Liver (tissue), 3 donors: Measurements from ENCODE around the gene GNG13.

Experiments used
- ATF3 ChIP-seq: IDR thresholded peaks from 2 replicates; pipeline ENCODE4 v1.6.1; 2016; ENCODE audit warnings: antibody characterized with exemption
- CTCF ChIP-seq: fragments of 150-350 bp; IDR thresholded peaks from 2 replicates; pipeline ENCODE4 v1.5.1; 2017; ENCODE audit warnings: improper control_type of control experiment, low read depth, low read length; ENCODE audit not compliant: missing input control
- EGR1 ChIP-seq, 2 donors: IDR thresholded peaks; 2 replicates each; pipeline ENCODE4 v1.6.1; 2016 to 2018; ENCODE audit warnings: antibody characterized with exemption in 2 of 2, low read depth in 2 of 2
- GABPA ChIP-seq, 2 donors: IDR thresholded peaks in 1 of 2; conservative IDR thresholded peaks in 1 of 2; 2 replicates each; pipeline ENCODE4 v1.6.1; 2016; ENCODE audit warnings: antibody characterized with exemption in 2 of 2, mild to moderate bottlenecking in 1 of 2, moderate library complexity in 1 of 2
- HNF4G ChIP-seq: IDR thresholded peaks from 2 replicates; pipeline ENCODE4 v1.6.1; 2016; ENCODE audit warnings: antibody characterized with exemption
- NR2F2 ChIP-seq: IDR thresholded peaks from 2 replicates; pipeline ENCODE4 v1.6.1; 2016; ENCODE audit warnings: antibody characterized with exemption
- RAD21 ChIP-seq, 2 donors: IDR thresholded peaks; 2 replicates each; pipeline ENCODE4 v1.6.1; 2016; ENCODE audit warnings: antibody characterized with exemption in 2 of 2, mild to moderate bottlenecking in 2 of 2
- YY1 ChIP-seq: IDR thresholded peaks from 2 replicates; pipeline ENCODE4 v1.6.1; 2016; ENCODE audit warnings: antibody characterized with exemption, mild to moderate bottlenecking
- TF ChIP-seq, protein P1 (sequence below): IDR thresholded peaks from 2 replicates; pipeline ENCODE4 v1.6.1; 2016; ENCODE audit warnings: antibody characterized with exemption
- TF ChIP-seq, protein P2 (sequence below): IDR thresholded peaks from 2 replicates; pipeline ENCODE4 v1.6.1; 2016; ENCODE audit warnings: antibody characterized with exemption, mild to moderate bottlenecking
- TF ChIP-seq, protein P3 (sequence below): IDR thresholded peaks from 2 replicates; pipeline ENCODE4 v1.6.1; 2016; ENCODE audit warnings: antibody characterized with exemption
- donor health status: healthy.
- donor health status: healthy.

DNA sequence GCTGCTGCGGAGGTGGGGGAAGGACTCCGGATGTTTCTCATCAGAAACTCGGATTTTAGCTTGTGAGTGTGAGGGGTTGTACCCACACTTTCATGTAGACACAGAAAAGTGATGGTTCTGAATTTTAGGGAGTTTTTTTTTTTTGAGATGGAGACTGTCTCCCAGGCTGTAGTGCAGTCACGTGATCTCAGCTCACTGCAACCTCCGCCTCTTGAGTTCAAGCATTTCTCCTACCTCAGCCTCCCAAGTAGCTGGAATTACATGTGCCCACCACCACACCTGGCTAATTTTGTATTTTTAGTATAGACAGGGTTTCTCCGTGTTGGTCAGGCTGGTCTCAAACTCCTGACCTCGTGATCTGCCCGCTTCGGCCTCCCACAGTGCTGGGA is 22.4 kb upstream of the GNG13 start:
- no peak for TF ChIP-seq CTCF
- no peak for TF ChIP-seq RAD21 (IDR thresholded peaks at IDR 0.05)
- TF ChIP-seq, protein P1, sequence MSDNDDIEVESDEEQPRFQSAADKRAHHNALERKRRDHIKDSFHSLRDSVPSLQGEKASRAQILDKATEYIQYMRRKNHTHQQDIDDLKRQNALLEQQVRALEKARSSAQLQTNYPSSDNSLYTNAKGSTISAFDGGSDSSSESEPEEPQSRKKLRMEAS, result no peak
- TF ChIP-seq, protein P2, sequence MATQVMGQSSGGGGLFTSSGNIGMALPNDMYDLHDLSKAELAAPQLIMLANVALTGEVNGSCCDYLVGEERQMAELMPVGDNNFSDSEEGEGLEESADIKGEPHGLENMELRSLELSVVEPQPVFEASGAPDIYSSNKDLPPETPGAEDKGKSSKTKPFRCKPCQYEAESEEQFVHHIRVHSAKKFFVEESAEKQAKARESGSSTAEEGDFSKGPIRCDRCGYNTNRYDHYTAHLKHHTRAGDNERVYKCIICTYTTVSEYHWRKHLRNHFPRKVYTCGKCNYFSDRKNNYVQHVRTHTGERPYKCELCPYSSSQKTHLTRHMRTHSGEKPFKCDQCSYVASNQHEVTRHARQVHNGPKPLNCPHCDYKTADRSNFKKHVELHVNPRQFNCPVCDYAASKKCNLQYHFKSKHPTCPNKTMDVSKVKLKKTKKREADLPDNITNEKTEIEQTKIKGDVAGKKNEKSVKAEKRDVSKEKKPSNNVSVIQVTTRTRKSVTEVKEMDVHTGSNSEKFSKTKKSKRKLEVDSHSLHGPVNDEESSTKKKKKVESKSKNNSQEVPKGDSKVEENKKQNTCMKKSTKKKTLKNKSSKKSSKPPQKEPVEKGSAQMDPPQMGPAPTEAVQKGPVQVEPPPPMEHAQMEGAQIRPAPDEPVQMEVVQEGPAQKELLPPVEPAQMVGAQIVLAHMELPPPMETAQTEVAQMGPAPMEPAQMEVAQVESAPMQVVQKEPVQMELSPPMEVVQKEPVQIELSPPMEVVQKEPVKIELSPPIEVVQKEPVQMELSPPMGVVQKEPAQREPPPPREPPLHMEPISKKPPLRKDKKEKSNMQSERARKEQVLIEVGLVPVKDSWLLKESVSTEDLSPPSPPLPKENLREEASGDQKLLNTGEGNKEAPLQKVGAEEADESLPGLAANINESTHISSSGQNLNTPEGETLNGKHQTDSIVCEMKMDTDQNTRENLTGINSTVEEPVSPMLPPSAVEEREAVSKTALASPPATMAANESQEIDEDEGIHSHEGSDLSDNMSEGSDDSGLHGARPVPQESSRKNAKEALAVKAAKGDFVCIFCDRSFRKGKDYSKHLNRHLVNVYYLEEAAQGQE, result no peak
- TF ChIP-seq YY1, result no peak
- TF ChIP-seq HNF4G, result no peak
- TF ChIP-seq GABPA (IDR thresholded peaks at IDR 0.05 in 1 of 2, conservative IDR thresholded peaks at IDR 0.05 in 1 of 2), result no peak
- no peak for TF ChIP-seq ATF3
- no peak for TF ChIP-seq NR2F2
- TF ChIP-seq, protein P3, sequence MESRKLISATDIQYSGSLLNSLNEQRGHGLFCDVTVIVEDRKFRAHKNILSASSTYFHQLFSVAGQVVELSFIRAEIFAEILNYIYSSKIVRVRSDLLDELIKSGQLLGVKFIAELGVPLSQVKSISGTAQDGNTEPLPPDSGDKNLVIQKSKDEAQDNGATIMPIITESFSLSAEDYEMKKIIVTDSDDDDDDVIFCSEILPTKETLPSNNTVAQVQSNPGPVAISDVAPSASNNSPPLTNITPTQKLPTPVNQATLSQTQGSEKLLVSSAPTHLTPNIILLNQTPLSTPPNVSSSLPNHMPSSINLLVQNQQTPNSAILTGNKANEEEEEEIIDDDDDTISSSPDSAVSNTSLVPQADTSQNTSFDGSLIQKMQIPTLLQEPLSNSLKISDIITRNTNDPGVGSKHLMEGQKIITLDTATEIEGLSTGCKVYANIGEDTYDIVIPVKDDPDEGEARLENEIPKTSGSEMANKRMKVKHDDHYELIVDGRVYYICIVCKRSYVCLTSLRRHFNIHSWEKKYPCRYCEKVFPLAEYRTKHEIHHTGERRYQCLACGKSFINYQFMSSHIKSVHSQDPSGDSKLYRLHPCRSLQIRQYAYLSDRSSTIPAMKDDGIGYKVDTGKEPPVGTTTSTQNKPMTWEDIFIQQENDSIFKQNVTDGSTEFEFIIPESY, result no peak
- TF ChIP-seq EGR1 (IDR thresholded peaks at IDR 0.05; ENCODE audit: low read depth in 2 of 2), result no peak
